ENCODE results near the gene FCRL6. TPM values are rescaled to one million over a fixed set of nuclear protein-coding genes. Genes with fewer than 3 reads are reported as not detected.

FCRL6 gene
- total RNA-seq, 4 donors from 2014 or later = not detected

DNA sequence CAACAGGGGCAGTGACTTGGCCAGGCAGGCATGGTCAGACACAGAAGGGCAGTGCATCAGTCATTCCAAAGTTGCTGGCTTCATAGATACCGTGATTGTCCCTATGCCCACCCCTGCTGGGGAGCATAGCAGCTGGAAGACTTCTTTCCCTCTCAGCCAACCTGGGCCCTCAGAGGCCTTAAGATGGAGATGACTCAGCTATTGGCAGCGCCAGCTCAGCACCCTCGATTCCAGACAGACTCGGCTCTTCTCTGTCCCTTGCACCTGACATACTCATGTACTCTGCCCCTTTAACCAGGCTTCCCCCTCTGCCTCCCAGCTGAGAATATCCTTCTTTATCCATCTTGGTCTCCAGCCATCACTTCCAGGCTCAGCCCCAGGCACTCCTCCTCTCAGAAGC lies 41.3 kb downstream of the FCRL6 start:
- Histone ChIP-seq H3K27me3 (no peaks in the 10 kb centered on the region), H3K36me3 (no peaks in the 10 kb centered on the region), H3K4me3 (no peak overlapping the region), H3K4me1 (no peaks in the 10 kb centered on the region), H3K27ac (no peak overlapping the region), H3K9me3 (no peaks in the 10 kb centered on the region)
- TF ChIP-seq, protein P1, sequence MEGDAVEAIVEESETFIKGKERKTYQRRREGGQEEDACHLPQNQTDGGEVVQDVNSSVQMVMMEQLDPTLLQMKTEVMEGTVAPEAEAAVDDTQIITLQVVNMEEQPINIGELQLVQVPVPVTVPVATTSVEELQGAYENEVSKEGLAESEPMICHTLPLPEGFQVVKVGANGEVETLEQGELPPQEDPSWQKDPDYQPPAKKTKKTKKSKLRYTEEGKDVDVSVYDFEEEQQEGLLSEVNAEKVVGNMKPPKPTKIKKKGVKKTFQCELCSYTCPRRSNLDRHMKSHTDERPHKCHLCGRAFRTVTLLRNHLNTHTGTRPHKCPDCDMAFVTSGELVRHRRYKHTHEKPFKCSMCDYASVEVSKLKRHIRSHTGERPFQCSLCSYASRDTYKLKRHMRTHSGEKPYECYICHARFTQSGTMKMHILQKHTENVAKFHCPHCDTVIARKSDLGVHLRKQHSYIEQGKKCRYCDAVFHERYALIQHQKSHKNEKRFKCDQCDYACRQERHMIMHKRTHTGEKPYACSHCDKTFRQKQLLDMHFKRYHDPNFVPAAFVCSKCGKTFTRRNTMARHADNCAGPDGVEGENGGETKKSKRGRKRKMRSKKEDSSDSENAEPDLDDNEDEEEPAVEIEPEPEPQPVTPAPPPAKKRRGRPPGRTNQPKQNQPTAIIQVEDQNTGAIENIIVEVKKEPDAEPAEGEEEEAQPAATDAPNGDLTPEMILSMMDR (IDR thresholded peaks at IDR 0.05 in 4 of 5, conservative IDR thresholded peaks at IDR 0.05 in 1 of 5) = no peak
- TF ChIP-seq POLR2A (IDR thresholded peaks at IDR 0.05) = no peak
- DNase-seq (no peak), ATAC-seq (no peak)
- in situ Hi-C loops (cut with MboI; ENCODE audit: low sequenced_read_pairs in 4 of 4) (no loop called here), intact Hi-C loops (cut with DNase I; ENCODE audit: low total_unique reads) (no loop called here)

DNA sequence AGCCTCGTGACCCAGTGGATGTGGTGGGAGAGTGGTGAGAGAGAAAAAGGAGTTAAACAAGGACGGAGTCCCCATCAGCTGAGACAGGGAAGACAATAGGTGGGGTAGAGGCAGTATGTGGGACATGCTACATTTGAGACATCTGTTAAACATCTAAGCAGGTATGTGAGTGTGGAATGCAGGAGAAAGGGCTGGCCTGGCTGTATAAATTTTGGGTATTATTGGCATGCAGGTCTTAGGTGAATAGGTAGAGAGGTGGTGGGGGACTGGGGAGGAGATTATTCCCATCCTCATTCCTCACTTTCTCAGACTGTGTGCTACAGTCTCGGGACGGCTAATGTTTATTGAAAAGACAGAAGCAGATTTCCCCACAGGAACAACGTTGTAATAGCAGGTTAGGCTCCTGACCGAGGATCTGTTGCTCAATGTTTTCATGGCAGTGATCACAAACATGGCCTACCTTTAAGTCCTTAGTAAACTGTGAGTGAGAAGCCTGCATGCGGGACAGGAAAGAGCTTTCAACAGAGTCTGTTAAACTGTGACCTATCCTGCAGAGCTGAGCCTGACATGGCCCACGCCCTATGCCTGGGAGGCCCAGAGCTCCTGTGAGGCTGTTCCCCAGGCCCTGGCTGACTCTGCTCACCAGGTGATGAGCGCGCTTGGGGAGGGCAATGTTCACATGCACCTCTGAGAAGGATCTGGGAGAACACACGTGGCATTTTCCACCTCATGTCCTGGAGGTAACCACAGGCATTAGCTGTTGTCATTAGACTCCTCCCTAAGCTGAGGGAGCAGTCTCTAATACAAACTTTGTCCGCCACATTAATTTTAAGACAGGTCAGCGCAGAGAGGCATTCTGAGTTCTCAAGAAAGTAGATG lies 43.8 kb downstream of the FCRL6 start:
- TF ChIP-seq, protein P1 (IDR thresholded peaks at IDR 0.05 in 4 of 5, conservative IDR thresholded peaks at IDR 0.05 in 1 of 5) = no peak
- TF ChIP-seq POLR2A (IDR thresholded peaks at IDR 0.05) = no peak
- DNase-seq (no peak), ATAC-seq (no peak)
- Histone ChIP-seq H3K36me3 (no peaks in the 10 kb centered on the region), H3K27me3 (no peaks in the 10 kb centered on the region), H3K27ac (no peak overlapping the region), H3K4me3 (no peak overlapping the region), H3K9me3 (no peaks in the 10 kb centered on the region), H3K4me1 (no peaks in the 10 kb centered on the region)
- in situ Hi-C loops (cut with MboI; ENCODE audit: low sequenced_read_pairs in 4 of 4) = no loop called here
- intact Hi-C loops (cut with DNase I; ENCODE audit: low total_unique reads) = no loop called here

DNA sequence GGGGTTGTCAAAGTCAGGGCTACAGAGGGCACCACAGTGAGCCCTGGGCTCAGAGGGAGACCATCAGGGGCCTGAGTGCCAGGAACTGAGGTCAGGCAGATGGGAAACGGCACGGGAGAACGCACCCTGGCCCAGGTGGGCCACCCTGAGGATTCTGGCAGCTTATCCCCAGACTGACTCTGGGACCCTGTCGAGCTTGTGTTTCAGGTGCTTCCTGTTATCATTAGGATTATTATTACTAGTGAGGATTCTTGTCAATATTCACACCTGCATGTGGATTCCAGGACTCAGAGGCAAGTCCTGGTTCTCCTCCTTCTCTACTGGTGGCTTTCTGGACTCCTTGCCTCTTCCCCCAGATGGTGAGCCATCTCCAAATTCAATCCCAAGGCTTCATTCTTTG lies 45.1 kb downstream of the FCRL6 start:
- DNase-seq = no peak
- Histone ChIP-seq H3K36me3 (no peaks in the 10 kb centered on the region), H3K27ac (no peak overlapping the region), H3K4me3 (no peak overlapping the region), H3K27me3 (no peaks in the 10 kb centered on the region), H3K9me3 (no peaks in the 10 kb centered on the region), H3K4me1 (no peaks in the 10 kb centered on the region)
- in situ Hi-C loops (cut with MboI; ENCODE audit: low sequenced_read_pairs in 4 of 4) (no loop called here), intact Hi-C loops (cut with DNase I; ENCODE audit: low total_unique reads) (no loop called here)
- TF ChIP-seq, protein P1 (IDR thresholded peaks at IDR 0.05 in 4 of 5, conservative IDR thresholded peaks at IDR 0.05 in 1 of 5) = no peak
- no peak for TF ChIP-seq POLR2A (IDR thresholded peaks at IDR 0.05)
- no peak for ATAC-seq

GRCh38 chr1:159848326-159848725 lies 46.2 kb downstream of the FCRL6 start:
- Histone ChIP-seq H3K4me3 (no peak overlapping the region), H3K9me3 (no peaks in the 10 kb centered on the region), H3K27me3 (no peaks in the 10 kb centered on the region), H3K27ac (no peak overlapping the region), H3K36me3 (no peaks in the 10 kb centered on the region), H3K4me1 (peaks cover 1 to 5% of the 10 kb centered on the region in 2 donors)
- ATAC-seq (no peak), DNase-seq (no peak)
- intact Hi-C loops (cut with DNase I; ENCODE audit: low total_unique reads) (no loop called here), in situ Hi-C loops (cut with MboI; ENCODE audit: low sequenced_read_pairs in 4 of 4) (no loop called here)
- TF ChIP-seq, protein P1 (IDR thresholded peaks at IDR 0.05 in 4 of 5, conservative IDR thresholded peaks at IDR 0.05 in 1 of 5) = no peak
- no peak for TF ChIP-seq POLR2A (IDR thresholded peaks at IDR 0.05)
